Esophagus squamous epithelium (tissue), 4 donors: Measurements from ENCODE around the gene ACER3.

ENCODE experiments used
- CTCF ChIP-seq, 6 experiments: fragments of 450-650 bp in 4 of 6; fragments of 200-600 bp in 2 of 6; sonication (generic) in 2 of 6; IDR thresholded peaks; one replicate each; pipeline ENCODE4 v1.5.1; 2016 to 2019; ENCODE audit warnings: antibody characterized with exemption in 6 of 6, mild to moderate bottlenecking in 4 of 6, moderate library complexity in 4 of 6
- POLR2A ChIP-seq, 4 donors: fragments of 450-650 bp; IDR thresholded peaks; one replicate each; pipeline ENCODE4 v1.6.1; 2017; ENCODE audit warnings: antibody characterized with exemption in 4 of 4, mild to moderate bottlenecking in 4 of 4, moderate library complexity in 3 of 4

- no peak for TF ChIP-seq CTCF (IDR thresholded peaks at IDR 0.05)
- TF ChIP-seq POLR2A (IDR thresholded peaks at IDR 0.05) = no peak
Measured at GRCh38 chr11:76839311-76839710, 21.4 kb upstream of the ACER3 start.
